GM06990 (cell line): ENCODE data around the gene TMCC1.

Experiments used
- DNase-seq: peaks from one replicate; pipeline ENCODE4 v3.0.0-alpha.2; 2011; ENCODE audit not compliant: insufficient read length; ENCODE audit errors: extremely low read depth
- H3K27me3 ChIP-seq: replicated peaks from 2 replicates; pipeline ENCODE4 v1.6.0; 2011; ENCODE audit warnings: low read length; ENCODE audit not compliant: control insufficient read depth, insufficient read depth
- H3K36me3 ChIP-seq: 2 replicates; pipeline ENCODE4 v1.5.1; 2011; ENCODE audit warnings: low read length; ENCODE audit not compliant: control insufficient read depth, insufficient read depth
- H3K4me3 ChIP-seq: replicated peaks from 2 replicates; pipeline ENCODE4 v1.5.1; 2011; ENCODE audit warnings: low read depth, mild to moderate bottlenecking, control low read depth, low read length
- TF ChIP-seq, protein P1 (sequence below): IDR thresholded peaks from 2 replicates; pipeline ENCODE4 v1.5.1; 2011; ENCODE audit warnings: low read length, control low read depth, mild to moderate bottlenecking, inconsistent platforms; ENCODE audit not compliant: insufficient read depth, poor library complexity, severe bottlenecking

The TMCC1 gene

GRCh38 chr3:129794311-129795185, 99.0 kb downstream of the TMCC1 start:
- Histone ChIP-seq H3K27me3 (no peaks in the 10 kb centered on the region), H3K4me3 (no peak overlapping the region), H3K36me3 (no peaks in the 10 kb centered on the region)
- DNase-seq, result peak; percentile 3
- TF ChIP-seq, protein P1, sequence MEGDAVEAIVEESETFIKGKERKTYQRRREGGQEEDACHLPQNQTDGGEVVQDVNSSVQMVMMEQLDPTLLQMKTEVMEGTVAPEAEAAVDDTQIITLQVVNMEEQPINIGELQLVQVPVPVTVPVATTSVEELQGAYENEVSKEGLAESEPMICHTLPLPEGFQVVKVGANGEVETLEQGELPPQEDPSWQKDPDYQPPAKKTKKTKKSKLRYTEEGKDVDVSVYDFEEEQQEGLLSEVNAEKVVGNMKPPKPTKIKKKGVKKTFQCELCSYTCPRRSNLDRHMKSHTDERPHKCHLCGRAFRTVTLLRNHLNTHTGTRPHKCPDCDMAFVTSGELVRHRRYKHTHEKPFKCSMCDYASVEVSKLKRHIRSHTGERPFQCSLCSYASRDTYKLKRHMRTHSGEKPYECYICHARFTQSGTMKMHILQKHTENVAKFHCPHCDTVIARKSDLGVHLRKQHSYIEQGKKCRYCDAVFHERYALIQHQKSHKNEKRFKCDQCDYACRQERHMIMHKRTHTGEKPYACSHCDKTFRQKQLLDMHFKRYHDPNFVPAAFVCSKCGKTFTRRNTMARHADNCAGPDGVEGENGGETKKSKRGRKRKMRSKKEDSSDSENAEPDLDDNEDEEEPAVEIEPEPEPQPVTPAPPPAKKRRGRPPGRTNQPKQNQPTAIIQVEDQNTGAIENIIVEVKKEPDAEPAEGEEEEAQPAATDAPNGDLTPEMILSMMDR, result no peak

- Histone ChIP-seq H3K27me3 (no peaks in the 10 kb centered on the region), H3K36me3 (no peaks in the 10 kb centered on the region), H3K4me3 (no peak overlapping the region)
- no peak for DNase-seq
- TF ChIP-seq, protein P1, result no peak
Measured at GRCh38 chr3:129793942-129794310, 99.6 kb downstream of the TMCC1 start.

DNA sequence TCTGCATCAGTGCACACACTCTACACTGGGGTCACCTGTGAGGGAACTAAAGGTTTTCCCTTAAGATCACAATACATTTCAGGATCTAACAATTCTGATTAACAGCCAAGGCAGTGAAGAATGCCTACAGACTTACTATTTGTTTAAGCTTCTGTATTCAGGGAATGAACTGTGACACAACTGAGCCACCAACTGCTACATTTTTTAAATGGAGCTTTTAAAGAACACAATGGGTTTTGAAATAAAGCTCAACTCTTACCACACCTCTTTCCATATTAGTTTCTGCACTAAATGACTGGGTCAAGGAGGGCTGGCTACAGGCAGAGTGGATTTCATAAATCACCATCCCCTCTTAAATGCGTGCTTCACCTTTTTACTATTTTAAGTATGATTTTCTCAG, 100.2 kb downstream of the TMCC1 start:
- no peak for DNase-seq
- Histone ChIP-seq H3K36me3 (no peaks in the 10 kb centered on the region), H3K4me3 (no peak overlapping the region), H3K27me3 (no peaks in the 10 kb centered on the region)
- TF ChIP-seq, protein P1, result no peak

GRCh38 chr3:129783470-129783869, 110.0 kb downstream of the TMCC1 start:
- no peaks in the 10 kb centered on the region for H3K27me3 ChIP-seq
- TF ChIP-seq, protein P1, result no peak
- no peak overlapping the region for H3K4me3 ChIP-seq
- no peak for DNase-seq
- H3K36me3 ChIP-seq, result no peaks in the 10 kb centered on the region

DNA sequence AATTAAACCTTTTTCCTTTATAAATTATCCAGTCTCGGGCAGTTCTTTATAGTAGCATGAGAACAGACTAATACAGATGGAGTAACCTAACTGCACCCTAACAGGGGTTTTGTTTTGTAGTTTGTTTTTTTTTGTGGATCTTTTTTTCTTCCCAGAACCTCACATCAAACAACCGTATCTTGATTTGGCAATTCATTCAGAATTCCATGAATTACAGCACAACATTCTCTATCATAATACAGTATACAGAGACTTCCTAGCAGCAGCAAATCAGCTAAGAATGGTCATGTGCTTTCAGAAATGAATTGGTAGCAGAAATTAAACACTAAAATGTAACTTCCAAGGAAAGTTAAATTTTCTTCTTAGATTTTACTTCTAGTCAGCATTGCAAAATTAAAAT, 114.6 kb downstream of the TMCC1 start:
- H3K4me3 ChIP-seq, result no peak overlapping the region
- TF ChIP-seq, protein P1, result no peak
- no peak for DNase-seq
- H3K27me3 ChIP-seq, result no peaks in the 10 kb centered on the region
- no peaks in the 10 kb centered on the region for H3K36me3 ChIP-seq
